ENCODE data around the gene UNC93B1. TPM values are rescaled to one million over a fixed set of nuclear protein-coding genes. Genes with fewer than 3 reads are reported as not detected.

Gene UNC93B1
- total and polyA plus RNA-seq, 2 of the 8 experiments (the other 6 are each of a cell fraction or from before 2014, with no cell fraction given): 18.9 to 34.3 TPM

DNA sequence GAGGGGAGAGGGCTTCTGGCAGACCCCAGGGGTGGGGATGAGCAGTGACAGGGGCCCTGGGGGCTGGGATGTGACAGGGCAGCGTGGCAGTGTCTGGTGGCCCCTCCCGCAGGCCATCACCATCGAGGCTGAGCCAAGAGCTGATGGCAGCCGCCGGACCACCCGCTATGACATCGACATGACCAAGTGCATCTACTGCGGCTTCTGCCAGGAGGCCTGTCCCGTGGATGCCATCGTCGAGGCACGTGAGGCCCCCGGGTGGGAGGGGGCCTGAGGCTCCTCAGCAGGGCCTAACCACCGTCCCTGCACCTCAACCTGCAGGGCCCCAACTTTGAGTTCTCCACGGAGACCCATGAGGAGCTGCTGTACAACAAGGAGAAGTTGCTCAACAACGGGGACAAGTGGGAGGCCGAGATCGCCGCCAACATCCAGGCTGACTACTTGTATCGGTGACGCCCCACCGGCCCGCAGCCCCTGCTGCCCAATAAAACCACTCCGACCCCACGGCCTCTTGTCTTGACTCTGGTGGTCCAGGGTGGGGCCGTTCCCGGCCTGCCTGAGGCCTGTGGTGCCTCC, 32.3 kb upstream of the UNC93B1 start:
- Histone ChIP-seq H3K4me1 (replicated peaks in 1 of 4; ENCODE audit: control insufficient read depth in 3 of 4, insufficient read depth in 4 of 4, low read length in 3 of 4) (peaks cover 4 to 28% (median 21%) of the 10 kb centered on the region in 4 experiments), H2BK15ac (ENCODE audit: low read length) (no peak overlapping the region), H3K79me2 (ENCODE audit: control insufficient read depth in 1 of 2, insufficient read depth in 2 of 2, low read length in 2 of 2) (peaks cover 0 to 17% of the 10 kb centered on the region in 2 experiments; a peak in 2 of 4 replicates), H3K9me3 (ENCODE audit: insufficient read depth in 2 of 2, low read depth in 1 of 2, low read length in 1 of 2) (no peaks in the 10 kb centered on the region), H2BK12ac (ENCODE audit: low read depth, low read length) (no peak overlapping the region), H3K36me3 (ENCODE audit: control insufficient read depth in 2 of 4, insufficient read depth in 4 of 4, low read length in 3 of 4) (peaks cover 4 to 17% (median 15%) of the 10 kb centered on the region in 4 experiments), H4K20me1 (replicated peaks in 1 of 2; ENCODE audit: control insufficient read depth in 1 of 2, insufficient read depth in 2 of 2, low read length in 2 of 2) (peaks cover 0 to 5% of the 10 kb centered on the region in 2 experiments), H3K4me3 (ENCODE audit: extremely low read depth in 1 of 4, insufficient read depth in 2 of 4, low read depth in 3 of 4, low read length in 4 of 4) (no peak overlapping the region), H3K18ac (ENCODE audit: extremely low read depth, low read length) (no peak overlapping the region), H3K23me2 (ENCODE audit: low read depth, low read length) (no peaks in the 10 kb centered on the region; the same call in 1 of the 2 replicates), H3K4me2 (ENCODE audit: insufficient read depth in 1 of 2, low read depth in 2 of 2, low read length in 2 of 2) (no peak overlapping the region), H4K91ac (replicated peaks; ENCODE audit: insufficient read length, low read length) (no peak overlapping the region), H3K56ac (replicated peaks; ENCODE audit: insufficient read length, low read depth, low read length) (no peak overlapping the region), H2BK120ac (replicated peaks; ENCODE audit: low read depth, low read length) (no peak overlapping the region), H3K27me3 (replicated peaks in 1 of 4; ENCODE audit: control insufficient read depth in 3 of 4, extremely low read depth in 1 of 4, insufficient read depth in 3 of 4, low read length in 3 of 4) (no peaks in the 10 kb centered on the region), H2BK5ac (ENCODE audit: low read depth, low read length) (no peak overlapping the region), H2BK20ac (ENCODE audit: low read length) (no peak overlapping the region), H3K14ac (ENCODE audit: insufficient read length) (no peak overlapping the region), H3K79me1 (ENCODE audit: low read depth, low read length) (peaks cover 3% of the 10 kb centered on the region), H3K23ac (ENCODE audit: insufficient read length) (no peak overlapping the region), H3K4ac (replicated peaks; ENCODE audit: insufficient read length, low read depth, low read length) (no peak overlapping the region), H2AFZ (ENCODE audit: low read length) (no peak overlapping the region), H4K5ac (ENCODE audit: insufficient read length, low read depth, low read length) (no peak overlapping the region), H3K9ac (replicated peaks in 1 of 4; ENCODE audit: extremely low read depth in 1 of 4, low read depth in 3 of 4, low read length in 3 of 4) (no peak overlapping the region), H4K8ac (ENCODE audit: extremely low read depth, insufficient read depth, low read length) (no peak overlapping the region; the same call in 1 of the 2 replicates), H3K27ac (ENCODE audit: low read depth, low read length) (no peak overlapping the region), H2AK5ac (ENCODE audit: low read depth, low read length) (no peak overlapping the region)
- POLR2A ChIA-PET (ENCODE audit: partially characterized antibody): interaction anchor here (1.0 to 16.6 kb wide), 6 partner anchors 10 to 36 kb away, joined by 3 to 183 read pairs (median 5); partner anchors contain the start of gene ALDH3B1
- DNase-seq (ENCODE audit: low read depth in 1 of 2, low spot score in 2 of 2): no peak
- TF ChIP-seq RFX5 (IDR thresholded peaks at IDR 0.05; ENCODE audit: borderline replicate concordance, low read depth, low read length) (no peak), JUN (IDR thresholded peaks at IDR 0.05; ENCODE audit: low read depth, low read length) (no peak), SIN3A (conservative IDR thresholded peaks at IDR 0.05 in 1 of 2, IDR thresholded peaks at IDR 0.05 in 1 of 2; ENCODE audit: low read depth in 1 of 2, low read length in 2 of 2) (no peak), RXRA (IDR thresholded peaks at IDR 0.05; ENCODE audit: insufficient read depth, low read depth, low read length) (no peak), PHF8 (conservative IDR thresholded peaks at IDR 0.05; ENCODE audit: low read depth, low read length) (no peak), YY1 (IDR thresholded peaks at IDR 0.05; ENCODE audit: low read depth, low read length) (no peak), KDM4A (IDR thresholded peaks at IDR 0.05; ENCODE audit: low read depth, low read length, severe bottlenecking) (no peak), SP1 (IDR thresholded peaks at IDR 0.05; ENCODE audit: low read depth, low read length) (no peak)
- TF ChIP-seq, protein P1, sequence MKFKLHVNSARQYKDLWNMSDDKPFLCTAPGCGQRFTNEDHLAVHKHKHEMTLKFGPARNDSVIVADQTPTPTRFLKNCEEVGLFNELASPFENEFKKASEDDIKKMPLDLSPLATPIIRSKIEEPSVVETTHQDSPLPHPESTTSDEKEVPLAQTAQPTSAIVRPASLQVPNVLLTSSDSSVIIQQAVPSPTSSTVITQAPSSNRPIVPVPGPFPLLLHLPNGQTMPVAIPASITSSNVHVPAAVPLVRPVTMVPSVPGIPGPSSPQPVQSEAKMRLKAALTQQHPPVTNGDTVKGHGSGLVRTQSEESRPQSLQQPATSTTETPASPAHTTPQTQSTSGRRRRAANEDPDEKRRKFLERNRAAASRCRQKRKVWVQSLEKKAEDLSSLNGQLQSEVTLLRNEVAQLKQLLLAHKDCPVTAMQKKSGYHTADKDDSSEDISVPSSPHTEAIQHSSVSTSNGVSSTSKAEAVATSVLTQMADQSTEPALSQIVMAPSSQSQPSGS (IDR thresholded peaks at IDR 0.05; ENCODE audit: low read length): no peak
- CTCF ChIA-PET (ENCODE audit: partially characterized antibody): interaction anchor here (1.4 kb wide), 1 partner anchor 16 kb away, joined by 3 read pairs; no protein-coding TSS in a partner anchor
- WGBS, 2 experiments (ENCODE audit: extremely low coverage in 1 of 2, insufficient coverage in 1 of 2, insufficient read length in 1 of 2, insufficient replicate concordance in 2 of 2, low coverage in 1 of 2, low lambda C conversion rate in 2 of 2, missing lambda C conversion rate in 1 of 2): 89% methylated on average over 27 of the region's 27 CpGs; no CpG with 5 or more reads in 1 of the 2 experiments
- no peak for FAIRE-seq

All from H1 (cell line).